GM23338 (cell line): ENCODE measurements around the gene WDSUB1.

Experiments
- CREB1 ChIP-seq: fragments of 250-450 bp; sonication (Bioruptor Pico); IDR thresholded peaks from 2 replicates; pipeline ENCODE4 v1.5.0; 2020; ENCODE audit warnings: low read depth, mild to moderate bottlenecking, moderate library complexity
- CTCF ChIP-seq, 2 experiments: fragments of 200-600 bp in 1 of 2; sonication (generic) in 1 of 2; conservative IDR thresholded peaks; 2 replicates each; pipeline versions ENCODE4 v1.5.1 to v1.6.1; 2016 to 2017; ENCODE audit warnings: antibody characterized with exemption in 2 of 2, low read depth in 2 of 2, mild to moderate bottlenecking in 2 of 2, moderate library complexity in 1 of 2
- ETS1 ChIP-seq: IDR thresholded peaks from 2 replicates; pipeline ENCODE4 v1.6.1; 2016; ENCODE audit warnings: antibody characterized with exemption
- EZH2 ChIP-seq: fragments of 200-600 bp; sonication (generic); IDR thresholded peaks from one replicate; pipeline ENCODE4 v1.8.0; 2017; ENCODE audit warnings: antibody characterized with exemption, mild to moderate bottlenecking, low read depth; ENCODE audit not compliant: unreplicated experiment
- EZH2phosphoT487 ChIP-seq: fragments of 200-600 bp; sonication (generic); IDR thresholded peaks from one replicate; pipeline ENCODE4 v1.8.1; 2018; ENCODE audit warnings: antibody characterized with exemption; ENCODE audit not compliant: unreplicated experiment
- JUNB ChIP-seq: IDR thresholded peaks from one replicate; pipeline ENCODE4 v1.6.1; 2016; ENCODE audit warnings: antibody characterized with exemption; ENCODE audit not compliant: unreplicated experiment
- NANOG ChIP-seq: IDR thresholded peaks from 2 replicates; pipeline ENCODE4 v1.6.1; 2016; ENCODE audit warnings: antibody characterized with exemption, borderline replicate concordance
- POLR2AphosphoS5 ChIP-seq: IDR thresholded peaks from 2 replicates; pipeline ENCODE4 v1.6.1; 2016; ENCODE audit warnings: antibody characterized with exemption, low read depth
- REST ChIP-seq: IDR thresholded peaks from one replicate; pipeline ENCODE4 v1.6.1; 2018; ENCODE audit warnings: antibody characterized with exemption; ENCODE audit not compliant: unreplicated experiment
- ZNF114 ChIP-seq: fragments of 250-450 bp; sonication (Bioruptor Pico); IDR thresholded peaks from 2 replicates; pipeline ENCODE4 v1.5.0; 2020; ENCODE audit warnings: mild to moderate bottlenecking, moderate library complexity
- ZNF331 ChIP-seq: fragments of 250-450 bp; sonication (Bioruptor Pico); IDR thresholded peaks from 2 replicates; pipeline ENCODE4 v1.5.0; 2020; ENCODE audit warnings: low read depth, mild to moderate bottlenecking, moderate library complexity
- ZNF462 ChIP-seq: fragments of 250-450 bp; sonication (Bioruptor Pico); IDR thresholded peaks from 2 replicates; pipeline ENCODE4 v1.5.0; 2020; ENCODE audit warnings: mild to moderate bottlenecking, moderate library complexity

GRCh38 chr2:159283529-159283928 is 3.0 kb downstream of the WDSUB1 start:
- TF ChIP-seq EZH2phosphoT487 (no peak), CTCF (conservative IDR thresholded peaks at IDR 0.05; ENCODE audit: low read depth in 2 of 2) (no peak), ETS1 (no peak), REST (no peak), POLR2AphosphoS5 (no peak), EZH2 (no peak), CREB1 (CRISPR knock-in tag) (no peak), JUNB (no peak), ZNF331 (CRISPR knock-in tag) (no peak), NANOG (no peak), ZNF462 (CRISPR knock-in tag) (no peak), ZNF114 (CRISPR knock-in tag) (no peak)
